ENCODE results near the gene FGF2. TPM values are rescaled to one million over a fixed set of nuclear protein-coding genes. Genes with fewer than 3 reads are reported as not detected.

The FGF2 gene
- total RNA-seq, 1 experiment from 2014 or later = 115 TPM

- no peak for TF ChIP-seq AFF4 (CRISPR knock-in tag; IDR thresholded peaks at IDR 0.05; ENCODE audit: borderline replicate concordance)
- TF ChIP-seq CREM (CRISPR knock-in tag; IDR thresholded peaks at IDR 0.05) = 0 out of 2 replicates have a peak, but pooled peaks have one; percentile 1
- no peak for TF ChIP-seq NR1H2 (CRISPR knock-in tag; IDR thresholded peaks at IDR 0.05)
- TF ChIP-seq MLX (CRISPR knock-in tag; IDR thresholded peaks at IDR 0.05) = no peak
- no peak for TF ChIP-seq ZNF532 (CRISPR knock-in tag; IDR thresholded peaks at IDR 0.05; ENCODE audit: borderline replicate concordance)
Observed at GRCh38 chr4:122826553-122827257, at the start of gene FGF2 (continued).

- peaks cover 49% of the 10 kb centered on the region for H3K4me1 Mint-ChIP-seq
- ATAC-seq (no peak), DNase-seq (ENCODE audit: low spot score) (no peak)
- peaks cover 7% of the 10 kb centered on the region for H3K9me3 Mint-ChIP-seq
- peaks cover 9% of the 10 kb centered on the region for H3K36me3 Mint-ChIP-seq
- no peaks in the 10 kb centered on the region for H3K27me3 Mint-ChIP-seq (ENCODE audit: low read depth)
- peak overlapping the region; percentile 8; the same call in 1 of the 2 replicates for H3K27ac Mint-ChIP-seq
- no peak overlapping the region for H3K4me3 Mint-ChIP-seq
- CTCF ChIA-PET = no interaction called here
- POLR2A ChIA-PET = no interaction called here
- TF ChIP-seq E2F4 (CRISPR knock-in tag; IDR thresholded peaks at IDR 0.05; ENCODE audit: borderline replicate concordance, low read depth) (no peak), KAT7 (CRISPR knock-in tag; IDR thresholded peaks at IDR 0.05; ENCODE audit: borderline replicate concordance) (no peak), ZNF423 (CRISPR knock-in tag; IDR thresholded peaks at IDR 0.05) (no peak), ZBTB43 (CRISPR knock-in tag; IDR thresholded peaks at IDR 0.05) (no peak), ATF1 (CRISPR knock-in tag; IDR thresholded peaks at IDR 0.05) (no peak), ZSCAN18 (CRISPR knock-in tag; IDR thresholded peaks at IDR 0.05) (no peak), ESRRA (CRISPR knock-in tag; IDR thresholded peaks at IDR 0.05; ENCODE audit: borderline replicate concordance) (no peak), FOXP1 (CRISPR knock-in tag; IDR thresholded peaks at IDR 0.05; ENCODE audit: borderline replicate concordance) (no peak), E2F5 (CRISPR knock-in tag; IDR thresholded peaks at IDR 0.05) (no peak), ZNF396 (CRISPR knock-in tag; IDR thresholded peaks at IDR 0.05; ENCODE audit: borderline replicate concordance) (no peak), ERG (CRISPR knock-in tag; IDR thresholded peaks at IDR 0.05) (no peak), ZNF425 (CRISPR knock-in tag; conservative IDR thresholded peaks at IDR 0.05) (no peak)
Observed at GRCh38 chr4:122776916-122777315, 49.7 kb upstream of the FGF2 start.
